Body of pancreas (tissue), 4 donors: ENCODE results near the gene LCA5L.

Source experiments
- CTCF ChIP-seq, 7 experiments: fragments of 450-650 bp in 4 of 7; fragments of 200-600 bp in 3 of 7; sonication (generic) in 3 of 7; IDR thresholded peaks; one replicate each; pipeline ENCODE4 v1.5.1; 2016 to 2019; ENCODE audit warnings: antibody characterized with exemption in 7 of 7
- POLR2A ChIP-seq, 3 donors: fragments of 450-650 bp; IDR thresholded peaks; one replicate each; pipeline ENCODE4 v1.6.1; 2016; ENCODE audit warnings: antibody characterized with exemption in 3 of 3, mild to moderate bottlenecking in 2 of 3

DNA sequence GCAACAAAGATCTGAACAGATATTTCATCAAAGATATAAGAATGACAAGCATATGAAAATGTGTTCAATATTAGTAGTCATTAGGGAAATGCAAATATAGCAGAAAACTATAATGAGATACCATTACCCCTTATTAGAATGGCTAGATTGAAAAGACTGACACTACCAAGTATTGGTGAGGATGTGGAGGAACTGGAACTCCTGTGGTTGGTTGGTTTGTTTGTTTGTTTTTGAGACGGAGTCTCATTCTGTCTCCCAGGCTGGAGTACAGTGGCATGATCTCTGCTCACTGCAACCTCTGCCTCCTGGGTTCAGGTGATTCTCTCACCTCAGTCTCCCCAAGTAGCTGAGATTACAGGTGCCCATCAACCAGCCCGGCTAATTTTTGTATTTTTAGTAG, 77.8 kb downstream of the LCA5L start:
- TF ChIP-seq CTCF (IDR thresholded peaks at IDR 0.05) (no peak), POLR2A (IDR thresholded peaks at IDR 0.05) (no peak)
